Chondrocyte (in vitro differentiated cells): ENCODE results near the gene TSPAN5. TPM values are rescaled to one million over a fixed set of nuclear protein-coding genes. Genes with fewer than 3 reads are reported as not detected.

Source experiments
- DNase-seq: peaks from one replicate; pipeline ENCODE4 v3.0.0; 2021; ENCODE audit warnings: mixed read lengths, low spot score
- H3K27ac Mint-ChIP-seq: one replicate; pipeline ENCODE4 v1.8.0; 2021; ENCODE audit warnings: mild to moderate bottlenecking, moderate library complexity, mixed read lengths; ENCODE audit not compliant: unreplicated experiment
- H3K27me3 Mint-ChIP-seq: 2 replicates; pipeline ENCODE4 v1.8.0; 2021; ENCODE audit warnings: low read depth, mixed read lengths
- H3K36me3 Mint-ChIP-seq: 2 replicates; pipeline ENCODE4 v1.8.0; 2021; ENCODE audit warnings: low read depth, mixed read lengths
- H3K4me1 Mint-ChIP-seq: 2 replicates; pipeline ENCODE4 v1.8.0; 2021; ENCODE audit warnings: low read depth, mild to moderate bottlenecking, mixed read lengths
- H3K4me3 Mint-ChIP-seq: one replicate; pipeline ENCODE4 v1.8.0; 2021; ENCODE audit warnings: mild to moderate bottlenecking, moderate library complexity, mixed read lengths; ENCODE audit not compliant: unreplicated experiment
- H3K9me3 Mint-ChIP-seq: 2 replicates; pipeline ENCODE4 v1.8.0; 2021; ENCODE audit warnings: low read depth, mixed read lengths
- CTCF ChIP-seq: fragments of 200-600 bp; sonication (generic); IDR thresholded peaks from 2 replicates; pipeline ENCODE4 v1.5.0; 2021; ENCODE audit warnings: antibody characterized with exemption, mild to moderate bottlenecking, moderate library complexity
- total RNA-seq: library from RNA; stranded (reverse); gene quantifications from 3 replicates; pipeline ENCODE4 v1.2.1, GENCODE V29; 2021

The TSPAN5 gene
- total RNA-seq, 1 donor from 2014 or later: 55.5 TPM

GRCh38 chr4:98631506-98631905 lies 26.9 kb downstream of the TSPAN5 start:
- Mint-ChIP-seq H3K9me3 (no peaks in the 10 kb centered on the region), H3K4me3 (no peak overlapping the region), H3K36me3 (peaks cover 3% of the 10 kb centered on the region), H3K27ac (peak overlapping the region; percentile 29), H3K4me1 (peaks cover 62% of the 10 kb centered on the region), H3K27me3 (no peaks in the 10 kb centered on the region)
- no peak for TF ChIP-seq CTCF
- DNase-seq: no peak

- DNase-seq: no peak
- no peaks in the 10 kb centered on the region for H3K27me3 Mint-ChIP-seq
- no peak overlapping the region for H3K27ac Mint-ChIP-seq
- no peak overlapping the region for H3K4me3 Mint-ChIP-seq
- H3K36me3 Mint-ChIP-seq: peaks cover 3% of the 10 kb centered on the region
- peak; percentile 30 for TF ChIP-seq CTCF
- H3K9me3 Mint-ChIP-seq: no peaks in the 10 kb centered on the region
- H3K4me1 Mint-ChIP-seq: peaks cover 64% of the 10 kb centered on the region
Measured at GRCh38 chr4:98630737-98631454, 27.5 kb downstream of the TSPAN5 start.

- H3K9me3 Mint-ChIP-seq: no peaks in the 10 kb centered on the region
Measured at GRCh38 chr4:98627531-98628257, 30.7 kb downstream of the TSPAN5 start.

GRCh38 chr4:98626350-98626749 lies 32.1 kb downstream of the TSPAN5 start:
- DNase-seq: no peak
- peak overlapping the region; percentile 21 for H3K4me3 Mint-ChIP-seq

More at GRCh38 chr4:98627531-98628257, 30.7 kb downstream of the TSPAN5 start:
- Mint-ChIP-seq H3K27ac (peak overlapping the region; percentile 82), H3K4me1 (peaks cover 89% of the 10 kb centered on the region), H3K4me3 (no peak overlapping the region), H3K36me3 (peaks cover 2% of the 10 kb centered on the region), H3K27me3 (no peaks in the 10 kb centered on the region)
- DNase-seq: no peak
- TF ChIP-seq CTCF: peak; percentile 30

More at GRCh38 chr4:98626350-98626749, 32.1 kb downstream of the TSPAN5 start:
- Mint-ChIP-seq H3K9me3 (no peaks in the 10 kb centered on the region), H3K36me3 (no peaks in the 10 kb centered on the region), H3K4me1 (peaks cover 87% of the 10 kb centered on the region), H3K27me3 (no peaks in the 10 kb centered on the region), H3K27ac (peak overlapping the region; percentile 82)
- TF ChIP-seq CTCF: peak; percentile 24
